Measurements from ENCODE around the gene UMPS. TPM values are rescaled to one million over a fixed set of nuclear protein-coding genes. Genes with fewer than 3 reads are reported as not detected.

Gene UMPS
- total RNA-seq, 2 donors from 2014 or later = 53.9 to 60.8 TPM

- no peaks in the 10 kb centered on the region for H3K36me3 Mint-ChIP-seq (ENCODE audit: low read depth)
- no peak overlapping the region for H3K9ac ChIP-seq (ENCODE audit: extremely low read depth, low read length, poor library complexity, severe bottlenecking)
- no peak overlapping the region for H3K27ac Mint-ChIP-seq
- H3K27ac ChIP-seq (ENCODE audit: low read depth, low read length) = no peak overlapping the region
- no peaks in the 10 kb centered on the region for H3K27me3 Mint-ChIP-seq (ENCODE audit: insufficient read depth)
- H3K27me3 ChIP-seq (ENCODE audit: control insufficient read depth, insufficient read depth, low read length, poor library complexity, severe bottlenecking) = no peaks in the 10 kb centered on the region
- no peak for TF ChIP-seq CTCF (conservative IDR thresholded peaks at IDR 0.05)
- DNase-seq = peak; percentile 6
- H3K4me1 Mint-ChIP-seq = peaks cover 4% of the 10 kb centered on the region
- no peak overlapping the region for H3K4me3 Mint-ChIP-seq
- H3K9me3 Mint-ChIP-seq = no peaks in the 10 kb centered on the region
- 88 to 97% methylated on average over 3 to 4 of the region's 4 CpGs for whole genome bisulfite sequencing, 2 experiments (ENCODE audit: insufficient coverage in 1 of 2, insufficient read length in 1 of 2)
- H3K4me3 ChIP-seq (ENCODE audit: low read length) = no peak overlapping the region
- no peaks in the 10 kb centered on the region for H3K4me1 ChIP-seq (ENCODE audit: control insufficient read depth, insufficient read depth, low read length)
- H3K36me3 ChIP-seq (ENCODE audit: control insufficient read depth, insufficient read depth, low read length) = no peaks in the 10 kb centered on the region
- H3K9me3 ChIP-seq (ENCODE audit: control insufficient read depth, low read length) = no peaks in the 10 kb centered on the region
These were observed 33.0 kb upstream of the UMPS start for GRCh38 chr3:124697302-124697701.

DNA sequence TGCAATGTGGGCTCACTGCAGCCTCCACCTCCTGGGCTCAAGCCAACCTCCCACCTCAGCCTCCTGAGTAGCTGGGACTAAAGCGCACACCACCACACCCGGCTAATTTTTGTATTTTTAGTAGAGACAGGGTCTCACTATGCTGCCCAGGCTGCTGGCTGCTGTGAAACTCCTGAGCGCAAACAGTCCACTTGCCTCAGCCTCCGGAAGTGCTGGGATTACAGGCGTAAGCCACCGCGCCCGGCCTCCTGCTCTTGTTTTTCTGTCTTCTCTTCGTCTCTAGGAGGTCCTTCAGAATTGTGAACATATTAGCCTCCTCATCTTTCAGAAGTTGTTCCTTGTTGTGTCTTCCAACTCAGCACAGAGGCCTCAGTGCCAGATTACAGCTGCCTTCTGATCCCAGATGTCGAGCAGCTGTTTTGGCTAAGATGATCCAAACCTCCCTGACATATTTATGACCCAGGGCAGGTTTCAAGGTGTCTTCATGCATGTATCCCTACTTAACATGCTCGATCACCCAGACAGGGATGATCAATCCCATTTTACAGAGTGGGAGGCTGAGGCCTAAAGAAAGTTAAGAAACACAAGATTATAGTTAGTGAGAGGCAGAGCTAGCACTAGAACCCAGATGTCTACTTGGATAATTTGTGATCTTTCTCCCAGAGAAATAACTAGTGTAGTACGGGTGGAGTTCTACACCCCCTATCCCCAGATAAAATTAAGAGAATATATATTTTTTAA lies 32.1 kb upstream of the UMPS start:
- Mint-ChIP-seq H3K4me1 (peaks cover 4% of the 10 kb centered on the region), H3K9me3 (no peaks in the 10 kb centered on the region), H3K27me3 (ENCODE audit: insufficient read depth) (no peaks in the 10 kb centered on the region), H3K36me3 (ENCODE audit: low read depth) (no peaks in the 10 kb centered on the region), H3K27ac (no peak overlapping the region), H3K4me3 (no peak overlapping the region)
- Histone ChIP-seq H3K27me3 (ENCODE audit: control insufficient read depth, insufficient read depth, low read length, poor library complexity, severe bottlenecking) (no peaks in the 10 kb centered on the region), H3K36me3 (ENCODE audit: control insufficient read depth, insufficient read depth, low read length) (no peaks in the 10 kb centered on the region), H3K4me3 (ENCODE audit: low read length) (no peak overlapping the region), H3K27ac (ENCODE audit: low read depth, low read length) (no peak overlapping the region), H3K9me3 (ENCODE audit: control insufficient read depth, low read length) (no peaks in the 10 kb centered on the region), H3K4me1 (ENCODE audit: control insufficient read depth, insufficient read depth, low read length) (no peaks in the 10 kb centered on the region), H3K9ac (ENCODE audit: extremely low read depth, low read length, poor library complexity, severe bottlenecking) (no peak overlapping the region)
- peak; percentile 27 for DNase-seq
- TF ChIP-seq CTCF (conservative IDR thresholded peaks at IDR 0.05) = no peak
- 91 to 95% methylated on average over 10 to 12 of the region's 12 CpGs for WGBS, 2 experiments (ENCODE audit: insufficient coverage in 1 of 2, insufficient read length in 1 of 2)

DNA sequence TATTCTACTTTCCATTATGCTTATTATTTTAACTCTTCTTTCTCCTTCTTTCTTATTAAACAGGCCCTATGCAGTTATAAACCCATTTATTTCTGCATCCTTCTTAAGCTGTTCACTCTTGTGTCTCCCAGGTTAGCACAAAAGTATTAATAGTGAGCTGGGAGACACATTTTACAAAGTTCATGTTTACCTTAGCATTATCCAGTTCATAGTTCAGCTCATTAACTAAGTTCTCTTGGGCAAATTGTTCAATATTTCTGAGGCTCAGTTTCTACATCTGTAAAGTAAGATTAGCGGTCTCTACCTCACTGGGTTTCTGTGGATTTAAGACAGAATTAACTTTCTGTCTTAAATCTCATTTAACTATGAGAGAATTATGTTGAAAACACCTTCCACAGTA lies 31.2 kb upstream of the UMPS start:
- Histone ChIP-seq H3K4me1 (ENCODE audit: control insufficient read depth, insufficient read depth, low read length) (no peaks in the 10 kb centered on the region), H3K9ac (ENCODE audit: extremely low read depth, low read length, poor library complexity, severe bottlenecking) (no peak overlapping the region), H3K27me3 (ENCODE audit: control insufficient read depth, insufficient read depth, low read length, poor library complexity, severe bottlenecking) (no peaks in the 10 kb centered on the region), H3K9me3 (ENCODE audit: control insufficient read depth, low read length) (no peaks in the 10 kb centered on the region), H3K27ac (ENCODE audit: low read depth, low read length) (no peak overlapping the region), H3K4me3 (ENCODE audit: low read length) (no peak overlapping the region), H3K36me3 (ENCODE audit: control insufficient read depth, insufficient read depth, low read length) (no peaks in the 10 kb centered on the region)
- TF ChIP-seq CTCF (conservative IDR thresholded peaks at IDR 0.05) = no peak
- Mint-ChIP-seq H3K9me3 (no peaks in the 10 kb centered on the region), H3K4me3 (no peak overlapping the region), H3K27me3 (ENCODE audit: insufficient read depth) (no peaks in the 10 kb centered on the region), H3K36me3 (ENCODE audit: low read depth) (no peaks in the 10 kb centered on the region), H3K27ac (no peak overlapping the region), H3K4me1 (peaks cover 4% of the 10 kb centered on the region)
- no peak for DNase-seq
- 86 to 91% methylated on average over 1 of the region's 1 CpG for WGBS, 2 experiments (ENCODE audit: insufficient coverage in 1 of 2, insufficient read length in 1 of 2)

Measured in endodermal cell (in vitro differentiated cells).